ENCODE data around the gene RNF207. TPM values are rescaled to one million over a fixed set of nuclear protein-coding genes. Genes with fewer than 3 reads are reported as not detected.

RNF207 gene
- total and polyA plus RNA-seq, 4 donors, result 8.0 to 14.4 (median 12.3) TPM

DNA sequence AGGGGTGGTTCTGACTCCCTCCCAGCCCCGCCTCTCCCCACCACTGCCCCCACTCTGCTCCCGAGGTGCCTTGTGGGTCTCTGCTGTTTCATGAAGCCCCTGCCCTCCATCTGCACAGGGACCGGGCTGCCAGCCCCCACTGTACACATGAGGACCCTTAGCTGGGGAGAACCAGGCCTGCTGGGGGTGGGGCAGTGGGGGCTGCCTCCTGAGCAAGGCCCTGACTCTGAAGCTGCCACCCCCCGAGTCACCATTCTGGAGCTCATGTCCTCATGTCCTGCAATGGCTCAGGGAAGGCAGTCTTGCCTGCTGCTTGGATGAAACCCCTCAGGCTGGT lies 46.4 kb downstream of the RNF207 start:
- Histone ChIP-seq H3K4me1 (ENCODE audit: control insufficient read depth in 5 of 5, insufficient read depth in 5 of 5, low read length in 5 of 5) (peaks cover 0 to 6% (median 0%) of the 10 kb centered on the region in 5 donors), H3K9me3 (ENCODE audit: control insufficient read depth in 4 of 4, insufficient read depth in 3 of 4, low read length in 3 of 4) (peaks cover 0 to 5% (median 0%) of the 10 kb centered on the region in 4 donors), H3K4me3 (no peak overlapping the region), H3K36me3 (ENCODE audit: control insufficient read depth in 4 of 4, insufficient read depth in 4 of 4, low read length in 4 of 4) (peaks cover 0 to 12% (median 1%) of the 10 kb centered on the region in 4 donors), H3K9ac (ENCODE audit: insufficient read depth in 1 of 2, low read length in 2 of 2) (no peak overlapping the region), H3K27ac (ENCODE audit: low read depth in 1 of 2, low read length in 1 of 2) (no peak overlapping the region), H3K27me3 (ENCODE audit: control insufficient read depth in 3 of 3, insufficient read depth in 3 of 3, low read length in 2 of 3) (peaks cover 0 to 24% (median 0%) of the 10 kb centered on the region in 3 donors)
- no peak for TF ChIP-seq CTCF (IDR thresholded peaks at IDR 0.05; ENCODE audit: control extremely low read depth, extremely low read depth)
- ATAC-seq (ENCODE audit: insufficient read depth, low FRiP score), result no peak
- WGBS, 2 donors, result 78 to 81% methylated on average over 4 of the region's 4 CpGs
- no peak for DNase-seq

GRCh38 chr1:6253380-6253779 lies 47.5 kb downstream of the RNF207 start:
- no peak for DNase-seq
- peaks cover 0 to 5% (median 0%) of the 10 kb centered on the region in 4 donors for H3K9me3 ChIP-seq (ENCODE audit: control insufficient read depth in 4 of 4, insufficient read depth in 3 of 4, low read length in 3 of 4)
- H3K9ac ChIP-seq (ENCODE audit: insufficient read depth in 1 of 2, low read length in 2 of 2), result no peak overlapping the region
- no peak overlapping the region for H3K27ac ChIP-seq (ENCODE audit: low read depth in 1 of 2, low read length in 1 of 2)
- no peak for TF ChIP-seq CTCF (IDR thresholded peaks at IDR 0.05; ENCODE audit: control extremely low read depth, extremely low read depth)
- 93 to 94% methylated on average over 9 of the region's 9 CpGs for WGBS, 2 donors
- peaks cover 0 to 20% (median 0%) of the 10 kb centered on the region in 3 donors for H3K27me3 ChIP-seq (ENCODE audit: control insufficient read depth in 3 of 3, insufficient read depth in 3 of 3, low read length in 2 of 3)
- no peak for ATAC-seq (ENCODE audit: insufficient read depth, low FRiP score)
- no peak overlapping the region for H3K4me3 ChIP-seq
- H3K36me3 ChIP-seq (ENCODE audit: control insufficient read depth in 4 of 4, insufficient read depth in 4 of 4, low read length in 4 of 4), result peaks cover 0 to 12% (median 1%) of the 10 kb centered on the region in 4 donors
- peaks cover 0 to 6% (median 0%) of the 10 kb centered on the region in 5 donors for H3K4me1 ChIP-seq (ENCODE audit: control insufficient read depth in 5 of 5, insufficient read depth in 5 of 5, low read length in 5 of 5)

- Histone ChIP-seq H3K4me1 (ENCODE audit: control insufficient read depth in 5 of 5, insufficient read depth in 5 of 5, low read length in 5 of 5) (peaks cover 0 to 9% (median 3%) of the 10 kb centered on the region in 5 donors), H3K9me3 (ENCODE audit: control insufficient read depth in 4 of 4, insufficient read depth in 3 of 4, low read length in 3 of 4) (peaks cover 0 to 5% (median 0%) of the 10 kb centered on the region in 4 donors), H3K36me3 (ENCODE audit: control insufficient read depth in 4 of 4, insufficient read depth in 4 of 4, low read length in 4 of 4) (peaks cover 0 to 12% (median 1%) of the 10 kb centered on the region in 4 donors), H3K9ac (ENCODE audit: insufficient read depth in 1 of 2, low read length in 2 of 2) (no peak overlapping the region), H3K27me3 (ENCODE audit: control insufficient read depth in 3 of 3, insufficient read depth in 3 of 3, low read length in 2 of 3) (peaks cover 0 to 20% (median 0%) of the 10 kb centered on the region in 3 donors), H3K4me3 (no peak overlapping the region), H3K27ac (ENCODE audit: low read depth in 1 of 2, low read length in 1 of 2) (no peak overlapping the region)
- 83 to 85% methylated on average over 15 to 16 of the region's 16 CpGs for WGBS, 2 donors
- ATAC-seq (ENCODE audit: insufficient read depth, low FRiP score) (no peak), DNase-seq (no peak)
- no peak for TF ChIP-seq CTCF (IDR thresholded peaks at IDR 0.05; ENCODE audit: control extremely low read depth, extremely low read depth)
These were observed 48.8 kb downstream of the RNF207 start for GRCh38 chr1:6254691-6255090.

GRCh38 chr1:6256645-6257044 lies 50.7 kb downstream of the RNF207 start:
- H3K27ac ChIP-seq (ENCODE audit: low read depth in 1 of 2, low read length in 1 of 2), result no peak overlapping the region
- ATAC-seq (ENCODE audit: insufficient read depth, low FRiP score) (no peak), DNase-seq (no peak)
- no peak overlapping the region for H3K4me3 ChIP-seq
- peaks cover 0 to 5% (median 0%) of the 10 kb centered on the region in 4 donors for H3K9me3 ChIP-seq (ENCODE audit: control insufficient read depth in 4 of 4, insufficient read depth in 3 of 4, low read length in 3 of 4)
- WGBS, 2 donors, result 86 to 90% methylated on average over 12 to 13 of the region's 13 CpGs
- H3K27me3 ChIP-seq (ENCODE audit: control insufficient read depth in 3 of 3, insufficient read depth in 3 of 3, low read length in 2 of 3), result peaks cover 0 to 4% (median 0%) of the 10 kb centered on the region in 3 donors
- peaks cover 0 to 12% (median 1%) of the 10 kb centered on the region in 4 donors for H3K36me3 ChIP-seq (ENCODE audit: control insufficient read depth in 4 of 4, insufficient read depth in 4 of 4, low read length in 4 of 4)
- H3K4me1 ChIP-seq (ENCODE audit: control insufficient read depth in 5 of 5, insufficient read depth in 5 of 5, low read length in 5 of 5), result peaks cover 0 to 11% (median 5%) of the 10 kb centered on the region in 5 donors
- H3K9ac ChIP-seq (ENCODE audit: insufficient read depth in 1 of 2, low read length in 2 of 2), result no peak overlapping the region
- no peak for TF ChIP-seq CTCF (IDR thresholded peaks at IDR 0.05; ENCODE audit: control extremely low read depth, extremely low read depth)
